ENCODE data around the gene MEIS3.

GRCh38 chr19:47464675-47465419 is 45.5 kb upstream of the MEIS3 start:
- no peak for TF ChIP-seq CTCF (IDR thresholded peaks at IDR 0.05)
- TF ChIP-seq POLR2A (IDR thresholded peaks at IDR 0.05) = no peak
